HepG2 (cell line): ENCODE data around the gene S100A5. TPM values are rescaled to one million over a fixed set of nuclear protein-coding genes. Genes with fewer than 3 reads are reported as not detected.

Experiments
- CEBPG ChIP-seq: IDR thresholded peaks from 2 replicates; pipeline ENCODE4 v1.6.1; 2016
- CTCF ChIP-seq: sonication (generic); formaldehyde crosslinking; IDR thresholded peaks from 2 replicates; pipeline ENCODE4 v1.5.0; 2020; ENCODE audit warnings: mild to moderate bottlenecking, missing genetic modification reagents, moderate library complexity
- DNMT3B ChIP-seq: conservative IDR thresholded peaks from 2 replicates; pipeline ENCODE4 v1.6.1; 2016; ENCODE audit warnings: missing biosample characterization, control low read depth
- KDM1A ChIP-seq: IDR thresholded peaks from 2 replicates; pipeline ENCODE4 v1.6.1; 2016; ENCODE audit warnings: missing compliant biosample characterization
- KLF9 ChIP-seq: IDR thresholded peaks from 2 replicates; pipeline ENCODE4 v1.6.1; 2016; ENCODE audit warnings: low read depth
- MLLT10 ChIP-seq: sonication (generic); formaldehyde crosslinking; IDR thresholded peaks from 2 replicates; pipeline ENCODE4 v1.4.0; 2020; ENCODE audit warnings: missing genetic modification reagents
- PHB2 ChIP-seq: fragments of 450-650 bp; IDR thresholded peaks from 2 replicates; pipeline ENCODE4 v1.6.1; 2018; ENCODE audit not compliant: partially characterized antibody
- PHF21A ChIP-seq: sonication (generic); formaldehyde crosslinking; IDR thresholded peaks from 2 replicates; pipeline ENCODE4 v1.5.0; 2020; ENCODE audit warnings: mild to moderate bottlenecking, missing genetic modification reagents
- RXRA ChIP-seq: sonication (generic); formaldehyde crosslinking; IDR thresholded peaks from 2 replicates; pipeline ENCODE4 v1.5.1; 2020; ENCODE audit warnings: missing genetic modification reagents
- SIN3B ChIP-seq: fragments of 150-350 bp; IDR thresholded peaks from 2 replicates; pipeline ENCODE4 v1.6.1; 2014; ENCODE audit warnings: low read length
- SMARCE1 ChIP-seq: fragments of 450-650 bp; IDR thresholded peaks from 2 replicates; pipeline ENCODE4 v1.6.1; 2017; ENCODE audit warnings: borderline replicate concordance
- SOX13 ChIP-seq, 3 experiments: fragments of 450-650 bp in 1 of 3; sonication (generic) in 1 of 3; formaldehyde crosslinking in 1 of 3; IDR thresholded peaks in 2 of 3; conservative IDR thresholded peaks in 1 of 3; 2 replicates each; pipeline versions ENCODE4 v1.5.0 to v1.6.1; 2016 to 2020; ENCODE audit warnings: antibody characterized with exemption in 1 of 3, mild to moderate bottlenecking in 1 of 3, missing compliant biosample characterization in 1 of 3, missing genetic modification reagents in 1 of 3, moderate library complexity in 1 of 3
- SOX5 ChIP-seq: IDR thresholded peaks from 2 replicates; pipeline ENCODE4 v1.6.1; 2016; ENCODE audit warnings: borderline replicate concordance
- TBX2 ChIP-seq: sonication (generic); formaldehyde crosslinking; IDR thresholded peaks from 2 replicates; pipeline ENCODE4 v1.5.0; 2020; ENCODE audit warnings: missing genetic modification reagents, mild to moderate bottlenecking, borderline replicate concordance
- U2AF2 ChIP-seq: fragments of 200-400 bp; formaldehyde crosslinking; IDR thresholded peaks from 2 replicates; pipeline ENCODE4 v1.6.1; 2017; ENCODE audit warnings: low read depth, mild to moderate bottlenecking, low read length
- ZBTB39 ChIP-seq: sonication (generic); formaldehyde crosslinking; IDR thresholded peaks from 2 replicates; pipeline ENCODE4 v1.5.0; 2020; ENCODE audit warnings: missing genetic modification reagents
- ZKSCAN8 ChIP-seq: IDR thresholded peaks from 2 replicates; pipeline ENCODE4 v1.6.1; 2016; ENCODE audit warnings: borderline replicate concordance, missing genetic modification reagents, missing compliant biosample characterization
- ZNF260 ChIP-seq: sonication (generic); formaldehyde crosslinking; IDR thresholded peaks from 2 replicates; pipeline ENCODE4 v1.4.0; 2020; ENCODE audit warnings: missing genetic modification reagents, low read depth, mild to moderate bottlenecking, borderline replicate concordance
- ZNF280B ChIP-seq: sonication (generic); formaldehyde crosslinking; IDR thresholded peaks from 2 replicates; pipeline ENCODE4 v1.5.0; 2020; ENCODE audit warnings: missing genetic modification reagents, mild to moderate bottlenecking, borderline replicate concordance
- ZNF331 ChIP-seq: sonication (generic); formaldehyde crosslinking; IDR thresholded peaks from 2 replicates; pipeline ENCODE4 v1.4.0; 2020; ENCODE audit warnings: missing genetic modification reagents
- ZNF446 ChIP-seq: sonication (generic); formaldehyde crosslinking; IDR thresholded peaks from 2 replicates; pipeline ENCODE4 v1.5.0; 2020; ENCODE audit warnings: mild to moderate bottlenecking, missing genetic modification reagents
- ZNF546 ChIP-seq: sonication (generic); formaldehyde crosslinking; conservative IDR thresholded peaks from 2 replicates; pipeline ENCODE4 v1.8.1; 2023; ENCODE audit warnings: mild to moderate bottlenecking, missing genetic modification reagents
- ZNF562 ChIP-seq: sonication (generic); formaldehyde crosslinking; IDR thresholded peaks from 2 replicates; pipeline ENCODE4 v1.8.0; 2022; ENCODE audit warnings: missing genetic modification reagents, borderline replicate concordance
- ZNF580 ChIP-seq: IDR thresholded peaks from 2 replicates; pipeline ENCODE4 v1.6.1; 2016; ENCODE audit warnings: low read depth, borderline replicate concordance
- ZNF589 ChIP-seq: sonication (generic); formaldehyde crosslinking; conservative IDR thresholded peaks from 2 replicates; pipeline ENCODE4 v1.8.0; 2022; ENCODE audit warnings: mild to moderate bottlenecking, moderate library complexity, missing genetic modification reagents
- ZNF615 ChIP-seq: sonication (generic); formaldehyde crosslinking; IDR thresholded peaks from 2 replicates; pipeline ENCODE4 v1.5.0; 2020; ENCODE audit warnings: mild to moderate bottlenecking, missing genetic modification reagents, borderline replicate concordance
- ZNF792 ChIP-seq: IDR thresholded peaks from 2 replicates; pipeline ENCODE4 v1.6.1; 2016
- ZSCAN29 ChIP-seq: sonication (generic); formaldehyde crosslinking; conservative IDR thresholded peaks from 2 replicates; pipeline ENCODE4 v1.4.0; 2020; ENCODE audit warnings: mild to moderate bottlenecking, missing genetic modification reagents
- polyA plus RNA-seq, 8 experiments: library from polyadenylated mRNA; depleted of rRNA in 3 of 8; stranded (reverse) in 7 of 8; unstranded in 1 of 8; fragments of >200 nt; fragmentation: Illumina TruSeq in 4 of 8; extraction: Trizol in 4 of 8; gene quantifications; 2 replicates each; pipeline versions ENCODE4 v1.2.1 to v1.2.3, GENCODE V29; 2011 to 2016; ENCODE audit warnings: low read depth in 4 of 8, missing spikeins in 1 of 8, mixed read lengths in 1 of 8; ENCODE audit not compliant: insufficient read depth in 1 of 8
- total RNA-seq, 5 experiments: library from RNA; depleted of rRNA; stranded (reverse); fragments of >200 nt; fragmentation: Illumina TruSeq; extraction: Trizol; gene quantifications; 2 replicates each; pipeline ENCODE4 v1.2.3, GENCODE V29; 2016; ENCODE audit warnings: low read depth in 1 of 5

S100A5 gene
- total and polyA plus RNA-seq, 2 of the 13 experiments (the other 11 are each of a cell fraction or from before 2014, with no cell fraction given), result not detected

- 0 out of 2 replicates have a peak, but pooled peaks have one; percentile 14 for TF ChIP-seq CEBPG
- TF ChIP-seq SIN3B, result no peak
- no peak for TF ChIP-seq ZNF260 (CRISPR knock-in tag)
- TF ChIP-seq ZNF792 (CRISPR knock-in tag), result peak; percentile 65; the same call in 1 of the 2 replicates
- no peak for TF ChIP-seq ZSCAN29
- no peak for TF ChIP-seq SOX13 (IDR thresholded peaks at IDR 0.05)
- peak in 1 of 2 experiments; percentile 37; a peak in 1 of 4 replicates for TF ChIP-seq SOX13 (CRISPR knock-in tag; conservative IDR thresholded peaks at IDR 0.05 in 1 of 2, IDR thresholded peaks at IDR 0.05 in 1 of 2)
- peak; percentile 16; the same call in 1 of the 2 replicates for TF ChIP-seq SOX5 (CRISPR knock-in tag)
- TF ChIP-seq MLLT10 (CRISPR knock-in tag), result no peak
- peak; percentile 97 for TF ChIP-seq CTCF (CRISPR knock-in tag)
- peak; percentile 86; the same call in 1 of the 2 replicates for TF ChIP-seq ZNF580 (CRISPR knock-in tag)
- TF ChIP-seq PHF21A (CRISPR knock-in tag), result 0 out of 2 replicates have a peak, but pooled peaks have one; percentile 39
- TF ChIP-seq TBX2 (CRISPR knock-in tag), result peak; percentile 41; the same call in 1 of the 2 replicates
- TF ChIP-seq ZBTB39, result no peak
- no peak for TF ChIP-seq DNMT3B (CRISPR knock-in tag)
- TF ChIP-seq ZNF615 (CRISPR knock-in tag), result no peak
- no peak for TF ChIP-seq KLF9
- no peak for TF ChIP-seq KDM1A
- no peak for TF ChIP-seq ZKSCAN8 (CRISPR knock-in tag)
- peak; percentile 61; the same call in 1 of the 2 replicates for TF ChIP-seq ZNF331
- no peak for TF ChIP-seq ZNF546 (CRISPR knock-in tag)
- no peak for TF ChIP-seq SMARCE1
- no peak for TF ChIP-seq PHB2
- TF ChIP-seq U2AF2, result no peak
- TF ChIP-seq ZNF280B, result 0 out of 2 replicates have a peak, but pooled peaks have one; percentile 29
- TF ChIP-seq ZNF589 (CRISPR knock-in tag), result no peak
- 0 out of 2 replicates have a peak, but pooled peaks have one; percentile 15 for TF ChIP-seq RXRA (CRISPR knock-in tag)
- no peak for TF ChIP-seq ZNF562
- TF ChIP-seq ZNF446 (CRISPR knock-in tag), result no peak
Observed at GRCh38 chr1:153510984-153511410, 29.7 kb downstream of the S100A5 start (continued).
